Astrocyte of the cerebellum (primary cell): ENCODE measurements around the gene TCERG1L.

Source experiments
- DNase-seq: peaks from one replicate; pipeline ENCODE4 v3.0.0-alpha.2; 2011; ENCODE audit warnings: low read depth
- H3K4me3 ChIP-seq: 2 replicates; pipeline ENCODE4 v1.5.1; 2011; ENCODE audit warnings: mild to moderate bottlenecking, low read depth, low read length, moderate library complexity
- in situ Hi-C: cut with HindIII; loops from 2 replicates; pipeline ENCODE4 v1.10.0; 2017; ENCODE audit warnings: low sequenced_read_pairs
- TF ChIP-seq, protein P1 (sequence below): IDR thresholded peaks from 2 replicates; pipeline ENCODE4 v1.5.1; 2012; ENCODE audit warnings: low read length, low read depth, moderate library complexity, mild to moderate bottlenecking; ENCODE audit errors: missing control alignments

Gene TCERG1L

GRCh38 chr10:131221632-131222277 lies 89.8 kb downstream of the TCERG1L start:
- in situ Hi-C loops = no loop called here
- H3K4me3 ChIP-seq = no peak overlapping the region
- no peak for DNase-seq
- TF ChIP-seq, protein P1, sequence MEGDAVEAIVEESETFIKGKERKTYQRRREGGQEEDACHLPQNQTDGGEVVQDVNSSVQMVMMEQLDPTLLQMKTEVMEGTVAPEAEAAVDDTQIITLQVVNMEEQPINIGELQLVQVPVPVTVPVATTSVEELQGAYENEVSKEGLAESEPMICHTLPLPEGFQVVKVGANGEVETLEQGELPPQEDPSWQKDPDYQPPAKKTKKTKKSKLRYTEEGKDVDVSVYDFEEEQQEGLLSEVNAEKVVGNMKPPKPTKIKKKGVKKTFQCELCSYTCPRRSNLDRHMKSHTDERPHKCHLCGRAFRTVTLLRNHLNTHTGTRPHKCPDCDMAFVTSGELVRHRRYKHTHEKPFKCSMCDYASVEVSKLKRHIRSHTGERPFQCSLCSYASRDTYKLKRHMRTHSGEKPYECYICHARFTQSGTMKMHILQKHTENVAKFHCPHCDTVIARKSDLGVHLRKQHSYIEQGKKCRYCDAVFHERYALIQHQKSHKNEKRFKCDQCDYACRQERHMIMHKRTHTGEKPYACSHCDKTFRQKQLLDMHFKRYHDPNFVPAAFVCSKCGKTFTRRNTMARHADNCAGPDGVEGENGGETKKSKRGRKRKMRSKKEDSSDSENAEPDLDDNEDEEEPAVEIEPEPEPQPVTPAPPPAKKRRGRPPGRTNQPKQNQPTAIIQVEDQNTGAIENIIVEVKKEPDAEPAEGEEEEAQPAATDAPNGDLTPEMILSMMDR = no peak

DNA sequence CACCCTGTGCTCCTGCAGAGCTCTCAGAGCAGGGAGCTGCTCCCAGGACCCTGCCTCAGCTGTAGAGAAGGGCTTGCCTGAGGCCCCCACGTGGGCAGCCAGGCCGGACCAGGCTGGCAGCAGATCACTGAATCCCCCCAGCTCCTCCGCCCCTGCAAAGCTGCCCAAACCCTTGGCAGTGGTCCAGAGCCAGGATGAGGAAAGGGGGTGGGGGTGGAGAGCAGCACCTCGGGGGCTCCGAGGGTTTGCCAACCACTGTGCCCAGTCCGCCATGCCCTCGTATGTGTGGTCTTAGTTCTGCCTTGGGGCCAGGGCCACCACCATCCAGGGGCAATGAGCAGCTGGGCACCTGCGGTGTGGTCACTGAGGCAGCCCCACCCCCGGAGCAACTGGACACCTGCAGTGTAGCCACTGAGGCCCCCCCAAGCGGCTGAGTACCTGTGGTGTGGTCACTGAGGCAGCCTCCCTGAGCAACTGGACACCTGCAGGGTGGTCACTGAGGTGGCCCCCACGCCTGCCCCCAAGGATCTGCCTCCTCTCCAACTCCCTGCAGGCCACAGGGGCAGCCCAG lies 90.8 kb downstream of the TCERG1L start:
- DNase-seq = no peak
- TF ChIP-seq, protein P1 = no peak
- in situ Hi-C loops = no loop called here
- H3K4me3 ChIP-seq = no peak overlapping the region

GRCh38 chr10:131219955-131220489 lies 91.5 kb downstream of the TCERG1L start:
- in situ Hi-C loops = no loop called here
- H3K4me3 ChIP-seq = no peak overlapping the region
- no peak for DNase-seq
- TF ChIP-seq, protein P1 = no peak

GRCh38 chr10:131219584-131219886 lies 92.0 kb downstream of the TCERG1L start:
- in situ Hi-C loops = no loop called here
- TF ChIP-seq, protein P1 = no peak
- no peak overlapping the region for H3K4me3 ChIP-seq
- DNase-seq = no peak

DNA sequence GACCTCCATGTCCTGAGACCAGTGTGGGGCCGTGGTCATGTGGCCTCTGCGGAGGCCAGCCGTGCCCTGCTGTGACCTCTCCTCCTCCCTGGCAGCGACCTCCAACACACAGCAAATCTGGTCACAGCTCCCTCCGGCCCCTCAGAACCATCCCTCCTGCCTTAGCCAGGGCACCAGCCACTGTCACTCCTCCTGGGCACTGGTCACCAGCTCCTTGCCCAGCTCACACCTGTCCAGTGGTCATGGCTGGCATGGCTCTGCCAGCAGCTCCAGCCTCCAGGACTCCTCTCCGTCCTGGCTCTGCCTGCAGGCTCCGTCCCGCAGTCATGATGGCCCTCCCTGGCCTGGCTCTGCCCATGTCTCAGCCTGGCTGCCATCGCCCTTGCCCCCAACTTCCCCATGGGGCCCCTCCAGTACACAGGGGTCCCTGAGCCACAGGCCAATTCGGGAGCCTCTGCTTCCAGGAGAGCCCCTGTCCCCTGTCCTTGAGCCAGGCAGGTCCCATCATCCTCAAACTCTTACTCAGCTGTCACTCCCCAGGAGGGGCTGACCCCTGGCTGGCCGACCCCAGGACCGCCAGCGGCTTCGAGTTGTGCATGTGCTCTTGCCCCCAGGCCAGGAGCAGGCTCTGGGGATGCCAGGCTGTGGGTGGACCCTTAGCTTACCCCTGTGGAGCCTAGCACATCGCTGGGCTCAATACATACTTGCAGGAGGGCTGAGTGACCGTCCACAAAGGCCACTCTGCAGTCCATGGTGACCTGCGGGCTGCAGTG lies 92.5 kb downstream of the TCERG1L start:
- in situ Hi-C loops = no loop called here
- DNase-seq = no peak
- TF ChIP-seq, protein P1 = no peak
- H3K4me3 ChIP-seq = no peak overlapping the region

GRCh38 chr10:131216681-131217230 lies 94.8 kb downstream of the TCERG1L start:
- TF ChIP-seq, protein P1 = no peak
- in situ Hi-C loops = no loop called here
- DNase-seq = no peak
- H3K4me3 ChIP-seq = no peak overlapping the region
